PC-3 (cell line): Measurements from ENCODE around the gene SIPA1L3.

Experiments used
- CTCF ChIP-seq: fragments of 300-600 bp; sonication (generic); conservative IDR thresholded peaks from 2 replicates; pipeline ENCODE4 v1.5.1; 2017; ENCODE audit warnings: antibody characterized with exemption, low read depth, mild to moderate bottlenecking, low read length
- EZH2 ChIP-seq: fragments of 300-600 bp; sonication (generic); IDR thresholded peaks from one replicate; pipeline ENCODE4 v1.6.1; 2017; ENCODE audit warnings: antibody characterized with exemption, mild to moderate bottlenecking, low read length; ENCODE audit not compliant: unreplicated experiment
- EZH2phosphoT487 ChIP-seq: fragments of 300-600 bp; sonication (generic); IDR thresholded peaks from 2 replicates; pipeline ENCODE4 v1.6.1; 2018; ENCODE audit warnings: mild to moderate bottlenecking, antibody characterized with exemption, low read length, borderline replicate concordance

- TF ChIP-seq EZH2 (no peak), CTCF (no peak), EZH2phosphoT487 (no peak)
These were observed 50.2 kb downstream of the SIPA1L3 start for GRCh38 chr19:37957176-37957575.
